Immature natural killer cell (primary cell): ENCODE data around the gene PLAC8L1. TPM values are rescaled to one million over a fixed set of nuclear protein-coding genes. Genes with fewer than 3 reads are reported as not detected.

ENCODE experiments used
- DNase-seq, 3 donors: peaks; one replicate each; pipeline ENCODE4 v3.0.0; 2022; ENCODE audit warnings: mixed read lengths in 1 of 3
- H3K27ac Mint-ChIP-seq, 6 donors: one replicate each; pipeline ENCODE4 v1.8.0; 2020; ENCODE audit warnings: mixed read lengths in 6 of 6, mild to moderate bottlenecking in 5 of 6, inconsistent platforms in 4 of 6, moderate library complexity in 3 of 6
- H3K27me3 Mint-ChIP-seq, 3 donors: one replicate each; pipeline ENCODE4 v1.8.0; 2020 to 2021; ENCODE audit warnings: low read depth in 3 of 3, mild to moderate bottlenecking in 3 of 3, mixed read lengths in 3 of 3, moderate library complexity in 3 of 3, inconsistent platforms in 1 of 3
- H3K36me3 Mint-ChIP-seq, 3 donors: one replicate each; pipeline ENCODE4 v1.8.0; 2020; ENCODE audit warnings: mixed read lengths in 3 of 3, inconsistent platforms in 2 of 3, mild to moderate bottlenecking in 2 of 3
- H3K4me1 Mint-ChIP-seq, 2 donors: one replicate each; pipeline ENCODE4 v1.8.0; 2020; ENCODE audit warnings: inconsistent platforms in 2 of 2, mild to moderate bottlenecking in 2 of 2, mixed read lengths in 2 of 2, moderate library complexity in 1 of 2
- H3K4me3 Mint-ChIP-seq, 5 donors: one replicate each; pipeline ENCODE4 v1.8.0; 2020; ENCODE audit warnings: mild to moderate bottlenecking in 5 of 5, mixed read lengths in 5 of 5, inconsistent platforms in 3 of 5, moderate library complexity in 3 of 5
- H3K9me3 Mint-ChIP-seq, 6 donors: one replicate each; pipeline ENCODE4 v1.8.0; 2020; ENCODE audit warnings: mild to moderate bottlenecking in 6 of 6, mixed read lengths in 6 of 6, inconsistent platforms in 4 of 6, moderate library complexity in 3 of 6
- polyA plus RNA-seq, 3 donors: library from polyadenylated mRNA; unstranded; fragments of 300-500 nt; fragmentation: Illumina TruSeq; gene quantifications; one replicate each; pipeline ENCODE4 v1.2.3, GENCODE V29; 2021

The PLAC8L1 gene
- polyA plus RNA-seq, 3 donors from 2014 or later, result not detected

DNA sequence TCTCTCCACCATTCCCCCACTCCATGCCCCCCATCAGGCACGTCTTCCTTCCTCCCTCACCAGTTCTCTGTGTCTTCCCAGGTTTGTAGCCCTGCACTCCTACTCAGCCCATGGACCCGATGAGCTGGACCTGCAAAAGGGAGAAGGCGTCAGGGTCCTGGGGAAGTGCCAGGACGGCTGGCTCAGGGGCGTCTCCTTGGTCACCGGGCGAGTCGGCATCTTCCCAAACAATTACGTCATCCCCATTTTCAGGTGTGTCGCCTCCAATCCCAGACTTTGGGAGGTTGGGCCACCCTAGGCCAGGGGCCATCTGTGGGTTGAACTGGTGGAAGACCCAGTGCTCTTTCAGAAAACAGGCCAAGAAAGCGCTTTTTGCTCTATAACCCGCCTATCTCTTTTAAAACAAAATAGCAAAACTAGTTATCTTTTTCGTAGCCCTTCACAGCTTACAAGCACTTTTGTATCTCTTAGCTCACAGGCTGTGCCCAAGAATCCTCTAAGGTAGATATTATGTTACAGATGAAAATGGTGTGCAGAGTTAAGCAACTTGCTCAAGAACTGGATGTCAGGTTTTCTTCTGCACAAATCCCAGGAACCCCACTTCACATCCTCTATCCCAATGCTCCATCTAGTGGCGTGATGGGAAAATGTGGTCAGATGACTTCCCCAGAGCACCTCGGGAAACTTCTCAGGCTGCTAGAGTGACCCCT, 56.2 kb downstream of the PLAC8L1 start:
- H3K27me3 Mint-ChIP-seq, result peaks cover 0 to 2% (median 0%) of the 10 kb centered on the region in 3 donors
- H3K9me3 Mint-ChIP-seq, result peaks cover 0 to 1% (median 0%) of the 10 kb centered on the region in 6 donors
- H3K27ac Mint-ChIP-seq, result no peak overlapping the region
- H3K4me3 Mint-ChIP-seq, result no peak overlapping the region
- no peaks in the 10 kb centered on the region for H3K4me1 Mint-ChIP-seq
- no peaks in the 10 kb centered on the region for H3K36me3 Mint-ChIP-seq
- no peak for DNase-seq

DNA sequence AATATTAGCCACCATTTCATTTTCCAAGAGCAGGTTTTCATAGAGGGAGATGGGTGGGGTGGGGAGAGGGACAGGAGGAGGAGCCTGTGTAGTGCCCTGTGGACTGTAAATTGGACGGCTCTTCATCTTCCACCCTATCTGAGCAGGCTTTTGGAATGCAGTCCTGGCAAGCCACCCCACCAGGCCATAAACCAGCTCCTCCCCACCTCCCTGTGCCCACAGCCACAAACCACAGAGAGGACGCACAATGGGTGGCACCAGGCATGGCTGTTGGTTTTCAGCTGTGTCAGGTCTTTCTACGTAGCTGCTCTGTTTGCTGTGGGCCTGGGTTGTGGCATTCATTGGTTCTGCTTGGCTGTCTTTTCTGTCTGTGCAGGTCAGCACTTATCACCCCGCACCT, 58.0 kb downstream of the PLAC8L1 start:
- Mint-ChIP-seq H3K9me3 (peaks cover 0 to 1% (median 0%) of the 10 kb centered on the region in 6 donors), H3K27me3 (peaks cover 0 to 3% (median 2%) of the 10 kb centered on the region in 3 donors), H3K4me1 (no peaks in the 10 kb centered on the region), H3K27ac (no peak overlapping the region), H3K4me3 (no peak overlapping the region), H3K36me3 (no peaks in the 10 kb centered on the region)
- no peak for DNase-seq

DNA sequence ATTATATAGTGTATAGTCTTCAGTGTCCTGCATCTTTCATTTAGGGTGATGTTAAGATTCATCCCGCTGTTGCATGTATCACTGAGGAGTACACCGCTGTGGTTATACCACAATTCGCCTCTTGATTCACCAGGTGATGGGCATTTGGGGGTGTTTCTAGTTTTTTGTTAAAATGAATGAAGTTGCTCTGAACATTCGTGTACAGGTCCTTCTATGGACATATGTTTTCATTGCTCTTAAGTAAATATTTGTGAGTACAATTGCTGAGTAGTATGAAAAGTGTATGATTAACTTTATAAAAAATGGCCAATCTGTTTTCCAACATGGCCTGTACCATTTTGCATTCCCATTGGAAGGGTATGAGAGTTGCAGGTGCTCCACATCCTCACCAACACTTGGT, 61.7 kb downstream of the PLAC8L1 start:
- H3K4me1 Mint-ChIP-seq, result no peaks in the 10 kb centered on the region
- peaks cover 0 to 10% (median 2%) of the 10 kb centered on the region in 3 donors for H3K27me3 Mint-ChIP-seq
- DNase-seq, result no peak
- no peak overlapping the region for H3K27ac Mint-ChIP-seq
- peaks cover 0 to 1% (median 0%) of the 10 kb centered on the region in 6 donors for H3K9me3 Mint-ChIP-seq
- H3K36me3 Mint-ChIP-seq, result no peaks in the 10 kb centered on the region
- H3K4me3 Mint-ChIP-seq, result no peak overlapping the region

DNA sequence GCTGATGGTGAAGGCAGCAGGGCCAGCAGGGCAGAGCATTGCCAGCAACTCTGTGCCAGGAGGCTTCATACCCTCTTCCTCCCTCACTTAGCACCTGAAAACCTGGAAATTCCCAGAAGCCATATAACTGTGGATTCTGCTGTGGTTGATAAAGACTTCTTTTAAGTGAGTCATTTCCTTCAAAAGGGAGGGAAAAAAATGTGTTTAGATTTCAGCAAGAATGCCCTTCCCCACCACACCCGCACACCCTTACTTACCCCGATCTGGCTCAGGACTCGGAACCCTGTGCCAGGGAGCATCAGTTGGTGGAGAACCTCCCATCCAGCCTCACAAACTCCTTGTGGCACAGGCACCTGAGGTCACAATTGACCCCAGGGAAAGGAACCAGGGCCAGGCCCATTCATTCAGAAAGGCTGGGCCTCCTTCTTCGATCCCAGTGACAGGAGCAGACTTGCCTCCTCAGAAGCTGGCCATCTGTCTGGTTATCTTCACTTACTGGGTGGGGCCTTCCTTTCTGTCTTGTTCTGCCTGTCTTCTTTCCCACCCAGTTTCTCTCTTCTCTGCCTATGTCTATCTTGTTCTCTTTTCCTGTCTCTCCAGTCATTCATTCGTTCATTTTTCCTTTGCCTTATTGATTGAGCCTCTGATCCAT, 62.6 kb downstream of the PLAC8L1 start:
- no peak overlapping the region for H3K27ac Mint-ChIP-seq
- no peak for DNase-seq
- no peaks in the 10 kb centered on the region for H3K4me1 Mint-ChIP-seq
- H3K27me3 Mint-ChIP-seq, result peaks cover 0 to 10% (median 2%) of the 10 kb centered on the region in 3 donors
- no peaks in the 10 kb centered on the region for H3K36me3 Mint-ChIP-seq
- no peak overlapping the region for H3K4me3 Mint-ChIP-seq
- H3K9me3 Mint-ChIP-seq, result peaks cover 0 to 1% (median 0%) of the 10 kb centered on the region in 6 donors

DNA sequence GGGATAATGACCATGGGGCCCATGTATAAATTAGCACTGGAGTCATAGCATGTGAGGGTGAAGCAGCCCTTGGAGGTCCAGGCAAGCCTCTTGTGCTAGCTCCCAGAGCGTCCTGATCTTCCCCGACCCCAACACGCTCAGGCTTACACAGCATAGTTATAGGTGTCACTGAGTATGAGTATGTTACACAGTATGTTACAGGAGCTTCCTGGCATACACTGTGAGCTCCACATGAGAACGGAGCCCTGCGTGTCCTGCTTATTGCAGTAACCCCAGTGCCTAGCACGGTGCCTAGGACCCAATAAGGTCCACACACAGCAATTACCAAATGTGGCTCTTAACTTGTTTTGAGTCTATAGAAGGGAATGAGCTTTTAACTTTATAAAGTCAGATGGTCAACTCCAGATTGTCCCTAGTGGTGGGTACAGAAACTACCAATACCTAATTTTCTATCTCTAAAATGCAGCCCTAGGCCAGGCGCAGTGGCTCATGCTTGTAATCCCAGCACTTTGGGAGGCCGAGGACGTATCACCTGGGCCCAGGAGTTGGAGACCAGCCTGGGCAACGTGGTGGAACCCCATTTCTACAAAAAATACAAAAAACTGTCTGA, 64.1 kb downstream of the PLAC8L1 start:
- Mint-ChIP-seq H3K9me3 (peaks cover 0 to 1% (median 0%) of the 10 kb centered on the region in 6 donors), H3K27ac (no peak overlapping the region), H3K4me3 (no peak overlapping the region), H3K27me3 (peaks cover 0 to 9% (median 2%) of the 10 kb centered on the region in 3 donors), H3K36me3 (no peaks in the 10 kb centered on the region), H3K4me1 (no peaks in the 10 kb centered on the region)
- no peak for DNase-seq

DNA sequence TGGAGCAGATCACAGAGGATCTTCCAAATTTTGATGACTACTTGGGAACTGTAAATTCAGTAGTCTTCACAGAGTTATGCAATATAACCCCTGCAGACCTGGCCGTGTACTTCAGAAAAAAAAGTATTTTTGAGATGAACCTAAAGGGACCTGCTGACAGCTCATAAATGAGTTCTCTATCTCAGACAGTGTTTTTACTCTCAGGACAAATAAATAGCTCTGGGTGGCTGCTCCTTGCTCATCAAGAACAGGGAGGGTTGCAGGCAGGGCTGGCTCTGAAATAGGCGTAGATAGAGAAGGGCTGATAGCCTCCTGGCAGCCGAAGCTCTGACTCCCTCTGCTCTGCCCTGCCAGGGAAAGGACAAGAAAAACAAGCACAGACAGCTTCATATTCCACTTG, 64.8 kb downstream of the PLAC8L1 start:
- Mint-ChIP-seq H3K9me3 (peaks cover 0 to 1% (median 0%) of the 10 kb centered on the region in 6 donors), H3K36me3 (no peaks in the 10 kb centered on the region), H3K4me3 (no peak overlapping the region), H3K4me1 (no peaks in the 10 kb centered on the region), H3K27me3 (peaks cover 0 to 9% (median 2%) of the 10 kb centered on the region in 3 donors), H3K27ac (no peak overlapping the region)
- no peak for DNase-seq

DNA sequence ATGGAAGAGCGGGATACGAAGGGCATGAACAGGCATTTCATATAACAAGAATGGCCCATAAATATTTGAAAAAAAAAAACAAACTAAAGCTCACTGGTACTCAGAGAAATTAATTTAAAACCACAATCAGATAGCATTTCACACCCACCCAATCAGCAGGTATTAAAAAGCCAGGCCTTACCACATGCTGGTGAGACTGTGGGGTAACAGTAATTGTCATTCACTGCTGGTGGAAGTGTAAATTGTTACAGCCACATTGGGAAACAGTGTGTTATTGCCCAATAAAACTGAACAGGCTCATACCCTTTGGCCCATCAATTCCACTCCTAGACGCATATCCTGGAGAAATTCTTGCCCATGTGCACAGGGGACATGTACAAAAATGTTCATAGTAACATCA, 66.0 kb downstream of the PLAC8L1 start:
- H3K9me3 Mint-ChIP-seq, result no peaks in the 10 kb centered on the region
- H3K4me1 Mint-ChIP-seq, result no peaks in the 10 kb centered on the region
- H3K36me3 Mint-ChIP-seq, result no peaks in the 10 kb centered on the region
- no peak overlapping the region for H3K4me3 Mint-ChIP-seq
- no peak for DNase-seq
- no peak overlapping the region for H3K27ac Mint-ChIP-seq
- peaks cover 0 to 9% (median 2%) of the 10 kb centered on the region in 3 donors for H3K27me3 Mint-ChIP-seq

DNA sequence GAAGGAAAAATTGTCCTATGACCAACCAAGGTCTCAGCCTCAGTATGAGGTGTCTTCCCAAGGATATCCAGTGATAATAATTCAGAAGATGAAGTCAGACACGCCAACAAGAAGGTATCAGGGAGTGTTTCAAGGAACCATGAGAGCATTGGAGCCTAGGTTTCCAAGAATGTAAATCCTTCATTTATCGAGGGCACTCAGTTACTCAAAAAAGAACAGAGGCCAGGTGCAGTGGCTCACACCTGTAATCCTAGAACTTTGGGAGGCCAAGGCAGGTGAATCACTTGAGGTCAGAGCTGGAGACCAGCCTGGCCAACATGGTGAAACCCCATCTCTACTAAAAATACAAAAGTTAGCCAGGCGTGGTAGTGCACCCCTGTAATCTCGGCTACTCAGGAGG, 70.8 kb downstream of the PLAC8L1 start:
- H3K4me3 Mint-ChIP-seq, result no peak overlapping the region
- no peak overlapping the region for H3K27ac Mint-ChIP-seq
- no peak for DNase-seq
- H3K9me3 Mint-ChIP-seq, result peaks cover 0 to 1% (median 0%) of the 10 kb centered on the region in 6 donors
- peaks cover 0 to 7% (median 0%) of the 10 kb centered on the region in 3 donors for H3K27me3 Mint-ChIP-seq
- H3K4me1 Mint-ChIP-seq, result no peaks in the 10 kb centered on the region
- H3K36me3 Mint-ChIP-seq, result no peaks in the 10 kb centered on the region

Other genes with a start within 250 kb of the PLAC8L1 start
- not detected for gene GRXCR2, start 232.6 kb downstream of the PLAC8L1 start, polyA plus RNA-seq
- not detected for gene SH3RF2, start 169.0 kb downstream of the PLAC8L1 start, polyA plus RNA-seq
- gene LARS1, start 77.1 kb upstream of the PLAC8L1 start, polyA plus RNA-seq, result 10 to 100 TPM; 45.3 to 86.3 (median 72.6) TPM
- gene RBM27, start 98.0 kb upstream of the PLAC8L1 start, polyA plus RNA-seq, result 1 to 10 TPM; 3.6 to 7.1 (median 5.8) TPM
- not detected for gene POU4F3, start 233.3 kb upstream of the PLAC8L1 start, polyA plus RNA-seq